22Rv1 (cell line): Measurements from ENCODE around the gene CNTF.

Source experiments
- H3K27ac ChIP-seq: fragments of 450-650 bp; 2 replicates; pipeline ENCODE4 v1.5.1; 2017
- CTCF ChIP-seq: fragments of 450-650 bp; IDR thresholded peaks from 2 replicates; pipeline ENCODE4 v1.5.1; 2017; ENCODE audit warnings: mild to moderate bottlenecking
- ZFX ChIP-seq: fragments of 450-650 bp; IDR thresholded peaks from 2 replicates; pipeline ENCODE4 v1.6.1; 2017; ENCODE audit warnings: antibody characterized with exemption, borderline replicate concordance

CNTF gene

DNA sequence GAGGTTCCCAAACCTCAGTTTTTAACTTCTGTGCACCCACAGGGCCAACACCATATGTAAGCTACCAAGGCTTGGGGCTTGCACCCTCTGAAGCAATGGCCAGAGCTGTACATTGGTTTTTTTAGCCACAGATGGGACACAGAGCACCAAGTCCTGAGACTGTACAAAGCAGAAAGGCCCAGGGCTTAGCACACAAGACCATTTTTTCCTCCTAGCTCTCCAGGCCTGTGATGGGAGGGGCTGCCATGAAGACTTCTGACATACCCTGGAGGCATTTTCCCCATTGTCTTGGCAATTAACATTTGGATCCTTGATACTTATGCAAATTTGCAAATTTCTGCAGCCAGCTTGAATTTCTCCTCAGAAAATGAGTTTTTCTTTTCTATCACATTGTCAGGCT, 23.4 kb downstream of the CNTF start:
- no peak overlapping the region for H3K27ac ChIP-seq
- no peak for TF ChIP-seq CTCF
- no peak for TF ChIP-seq ZFX

- no peak for TF ChIP-seq CTCF
- no peak for TF ChIP-seq ZFX
- no peak overlapping the region for H3K27ac ChIP-seq
These were observed 24.8 kb downstream of the CNTF start for GRCh38 chr11:58647141-58647699.

- H3K27ac ChIP-seq: no peak overlapping the region
- TF ChIP-seq CTCF: no peak
- no peak for TF ChIP-seq ZFX
These were observed 25.4 kb downstream of the CNTF start for GRCh38 chr11:58647866-58648265.

GRCh38 chr11:58649623-58650022, 27.2 kb downstream of the CNTF start:
- TF ChIP-seq CTCF (no peak), ZFX (no peak)
- no peak overlapping the region for H3K27ac ChIP-seq

DNA sequence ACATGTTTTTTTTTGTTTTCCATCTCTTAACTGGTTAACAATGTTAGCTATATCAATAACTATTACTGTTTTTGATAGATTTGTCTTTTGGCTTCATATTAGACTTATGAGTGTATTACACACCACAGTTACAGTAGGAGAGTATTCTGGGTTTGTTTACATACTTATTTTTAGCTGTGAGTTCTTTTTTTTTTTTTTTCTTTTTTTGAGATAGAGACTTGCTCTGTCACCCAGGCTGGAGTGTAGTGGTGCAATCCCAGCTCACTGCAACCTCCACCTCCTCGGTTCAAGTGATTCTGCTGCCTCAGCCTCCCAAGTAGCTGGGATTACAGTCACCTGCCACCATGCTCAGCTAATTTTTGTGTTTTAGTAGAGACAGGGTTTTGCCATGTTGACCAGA, 28.0 kb downstream of the CNTF start:
- no peak overlapping the region for H3K27ac ChIP-seq
- TF ChIP-seq ZFX (no peak), CTCF (no peak)

- H3K27ac ChIP-seq: no peak overlapping the region
- TF ChIP-seq ZFX (no peak), CTCF (no peak)
These were observed 30.3 kb downstream of the CNTF start for GRCh38 chr11:58652726-58653280.

- TF ChIP-seq CTCF (peak; percentile 97), ZFX (no peak)
- 0 out of 2 replicates have a peak overlapping the region, but pooled peaks have one; percentile 1 for H3K27ac ChIP-seq
These were observed 31.8 kb downstream of the CNTF start for GRCh38 chr11:58654079-58654907.
